Measurements from ENCODE around the gene CETP.

GRCh38 chr16:56961851-56962281 is at the start of gene CETP:
- no peak for TF ChIP-seq CTCF (IDR thresholded peaks at IDR 0.05)
- TF ChIP-seq POLR2A (IDR thresholded peaks at IDR 0.05; ENCODE audit: low read depth) = no peak
- no peak for TF ChIP-seq POLR2AphosphoS5 (IDR thresholded peaks at IDR 0.05)
- no peak for TF ChIP-seq EP300 (IDR thresholded peaks at IDR 0.05)
